Measurements from ENCODE around the gene SVOP.

Gene SVOP

DNA sequence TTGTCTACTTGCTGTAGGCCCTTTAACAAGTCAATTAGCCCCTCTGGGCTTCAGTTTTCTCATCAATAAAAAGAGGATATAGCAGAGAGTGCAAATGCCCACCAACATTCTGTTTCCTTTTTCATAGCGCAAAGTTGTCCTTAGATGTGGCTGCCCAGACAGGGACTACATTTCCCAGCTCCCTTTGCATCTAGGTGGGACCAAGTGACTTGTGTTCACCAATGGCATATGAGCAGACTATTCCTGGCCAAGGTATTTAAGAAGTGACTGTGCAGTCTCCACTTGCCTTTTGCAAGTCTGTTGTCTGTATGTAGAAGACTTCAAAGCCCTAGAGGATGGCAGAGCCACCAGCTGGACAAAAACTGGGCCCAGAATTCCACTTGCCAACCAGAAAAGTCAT, 81.3 kb downstream of the SVOP start:
- no peak for DNase-seq

- DNase-seq, result no peak
Measured at GRCh38 chr12:108938247-108938924, 82.5 kb downstream of the SVOP start.

- DNase-seq, result no peak
Measured at GRCh38 chr12:108935159-108935763, 85.6 kb downstream of the SVOP start.

DNA sequence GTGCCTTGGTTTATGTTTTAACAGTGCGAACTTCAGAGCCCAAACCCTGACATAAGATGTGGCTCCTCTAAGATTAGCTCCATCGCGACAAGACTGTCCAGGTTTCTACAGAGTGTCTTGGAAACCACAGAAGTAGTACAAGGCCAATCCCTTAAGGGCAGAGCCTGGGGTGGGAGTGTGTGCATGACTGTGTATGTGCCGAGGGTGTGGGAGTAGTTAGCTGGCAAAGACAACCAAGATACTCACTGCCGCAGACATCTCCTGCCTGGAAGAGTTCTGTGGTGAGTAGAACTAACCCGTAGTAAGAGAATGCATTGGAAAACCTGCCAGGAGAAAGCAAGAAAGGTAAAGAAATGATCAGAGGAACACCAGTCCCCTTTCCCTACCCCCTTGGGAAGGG, 86.9 kb downstream of the SVOP start:
- peak in 5 of 56 donors; percentile 1 to 24 (median 6) for DNase-seq

DNA sequence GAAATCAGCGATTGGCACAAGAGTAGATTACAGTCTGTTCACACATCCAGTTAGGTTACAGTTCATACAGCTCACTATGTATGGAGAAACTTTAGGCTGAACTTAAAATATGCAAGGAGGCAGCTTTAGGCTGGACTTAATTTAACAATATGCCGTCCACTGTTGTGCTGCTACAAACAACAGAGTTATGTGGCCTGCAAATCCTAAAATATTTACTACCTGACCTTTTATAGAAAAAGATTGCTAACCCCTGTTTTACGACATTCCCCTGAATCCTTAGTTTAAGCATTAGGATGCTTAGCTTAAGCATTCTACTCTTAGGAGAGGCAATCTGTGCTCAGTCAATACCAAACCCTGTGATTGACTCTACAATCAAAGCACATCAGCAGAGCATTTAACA, 90.1 kb downstream of the SVOP start:
- DNase-seq, result no peak

DNA sequence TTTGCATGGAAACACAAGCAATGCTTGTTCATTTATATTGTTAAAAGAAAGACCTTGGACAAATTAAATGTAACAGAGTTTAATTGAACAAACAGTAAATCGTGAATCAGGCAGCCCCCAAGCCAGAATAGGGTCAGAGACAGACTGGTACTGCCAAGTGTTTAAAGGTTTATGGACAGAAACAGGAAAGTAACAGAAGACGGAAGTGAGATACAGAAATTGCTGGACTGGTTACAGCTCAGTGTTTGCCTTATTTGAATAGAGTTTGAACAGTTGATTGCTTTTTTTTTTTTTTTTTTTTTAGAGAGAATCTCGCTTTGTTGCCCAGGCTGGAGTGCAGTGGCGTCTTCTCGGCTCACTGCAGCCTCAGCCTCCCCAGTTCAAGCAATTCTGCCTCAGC, 90.7 kb downstream of the SVOP start:
- DNase-seq, result no peak

- DNase-seq, result no peak
Measured at GRCh38 chr12:108928695-108929094, 92.2 kb downstream of the SVOP start.

- no peak for DNase-seq
Measured at GRCh38 chr12:108922918-108923317, 98.0 kb downstream of the SVOP start.

DNA sequence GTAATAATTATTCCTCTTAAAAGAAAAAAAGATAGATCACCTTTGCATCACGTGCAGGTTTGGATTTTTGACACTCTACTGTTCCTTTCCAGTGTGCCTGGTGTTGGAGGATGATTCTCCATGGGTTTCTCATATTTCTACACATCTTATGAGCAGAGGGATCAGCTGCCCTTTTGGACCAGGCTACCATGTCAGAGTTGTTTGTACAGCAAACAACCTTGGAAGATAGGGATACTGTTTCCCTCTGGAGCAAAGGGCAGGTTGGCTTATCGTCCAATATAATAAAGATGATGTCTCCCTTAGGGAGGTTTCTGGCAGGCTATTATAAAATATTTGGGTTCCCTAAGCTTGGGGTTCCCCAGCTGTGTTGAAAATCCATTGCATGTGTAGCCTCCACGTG, 98.9 kb downstream of the SVOP start:
- no peak for DNase-seq

DNA sequence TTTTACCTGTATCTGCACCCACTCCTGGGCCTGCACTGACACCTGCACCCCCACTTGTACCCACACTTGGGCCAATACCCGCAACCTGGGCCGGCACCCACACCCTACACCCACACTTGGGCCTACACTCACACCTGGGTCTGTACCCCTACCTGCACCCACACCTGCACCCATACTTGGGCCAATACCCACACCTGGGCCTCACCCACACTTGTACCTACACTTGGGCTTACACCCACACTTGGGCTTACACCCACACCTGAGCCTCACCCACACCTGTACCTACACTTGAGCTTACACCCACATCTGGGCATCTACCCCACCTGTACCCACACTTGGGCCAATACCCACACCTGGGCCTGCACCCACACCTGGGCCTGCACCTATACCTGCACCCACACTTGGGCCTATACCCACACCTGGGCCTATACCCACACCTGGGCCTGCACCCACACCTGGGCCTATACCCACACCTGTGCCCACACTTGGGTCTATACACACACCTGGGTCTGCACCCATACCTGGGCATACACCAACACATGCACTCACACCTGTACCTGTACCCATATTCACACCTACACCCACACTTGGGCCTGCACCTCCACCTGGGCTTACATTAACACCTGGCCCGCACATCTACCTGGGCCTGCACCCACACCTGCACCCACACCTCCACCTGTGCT, 101.8 kb downstream of the SVOP start:
- DNase-seq, result no peak

GRCh38 chr12:108918206-108918605, 102.7 kb downstream of the SVOP start:
- DNase-seq, result no peak

DNA sequence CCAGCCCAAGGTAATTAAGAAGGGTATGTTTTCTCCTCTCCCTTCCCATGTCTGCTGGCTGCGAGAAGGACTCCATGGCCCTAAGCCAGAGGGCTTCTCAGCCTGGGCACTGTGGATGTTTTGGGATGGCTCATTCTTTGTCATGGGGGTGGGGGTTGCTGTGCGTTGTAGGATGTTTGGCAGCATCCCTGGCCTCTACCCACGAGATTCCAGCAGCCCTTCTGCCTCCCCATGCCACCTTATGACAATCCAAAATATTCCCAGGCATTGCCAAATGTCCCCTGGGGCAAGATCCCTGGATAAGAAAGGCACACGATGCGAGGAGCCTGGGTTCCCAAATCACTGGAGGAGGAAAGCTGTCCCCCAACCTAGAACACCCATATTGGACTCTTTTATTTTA, 104.5 kb downstream of the SVOP start:
- DNase-seq, result no peak

GRCh38 chr12:108915632-108916133, 105.2 kb downstream of the SVOP start:
- DNase-seq, result no peak

DNA sequence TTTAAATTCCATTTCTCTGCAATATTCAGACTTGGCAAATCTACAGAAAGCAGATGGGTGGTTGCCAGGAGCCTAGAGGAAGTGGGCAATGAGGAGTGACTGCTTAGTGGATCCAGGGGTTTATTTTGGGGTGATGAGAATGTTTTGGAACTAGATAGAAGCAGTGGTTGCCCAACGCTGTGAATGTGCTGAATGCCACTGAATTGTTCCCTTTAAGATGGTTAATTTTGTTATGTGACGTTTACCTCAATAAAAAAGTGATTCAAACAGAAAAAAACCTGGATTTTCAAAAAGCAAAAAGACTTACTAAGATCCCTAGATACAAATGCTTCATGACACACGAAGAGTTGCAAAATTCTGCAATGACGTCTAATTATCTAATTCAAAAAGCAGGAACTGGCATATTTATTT, 106.7 kb downstream of the SVOP start:
- DNase-seq, result peak in 5 of 56 donors; percentile 4 to 25 (median 10)

DNA sequence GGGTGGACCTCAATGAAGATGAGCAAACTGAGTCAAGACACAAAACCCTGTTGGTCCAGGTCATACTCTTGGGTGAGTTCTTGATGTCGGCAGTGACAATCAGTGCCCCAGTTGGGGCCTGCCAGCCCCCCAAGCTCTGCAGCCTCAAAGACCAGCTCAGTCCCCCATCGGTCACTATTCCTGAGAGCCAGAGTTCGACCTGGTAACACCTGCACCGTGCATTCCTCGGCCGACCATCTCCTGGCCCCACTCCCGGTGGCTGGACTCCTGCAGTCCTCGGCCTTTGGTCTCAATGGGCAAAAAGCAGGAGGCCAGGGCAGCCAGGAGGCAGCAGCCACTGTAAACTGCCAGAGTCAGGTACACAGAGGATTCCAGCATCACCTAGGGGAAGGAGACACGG, 108.5 kb downstream of the SVOP start:
- DNase-seq, result no peak

DNA sequence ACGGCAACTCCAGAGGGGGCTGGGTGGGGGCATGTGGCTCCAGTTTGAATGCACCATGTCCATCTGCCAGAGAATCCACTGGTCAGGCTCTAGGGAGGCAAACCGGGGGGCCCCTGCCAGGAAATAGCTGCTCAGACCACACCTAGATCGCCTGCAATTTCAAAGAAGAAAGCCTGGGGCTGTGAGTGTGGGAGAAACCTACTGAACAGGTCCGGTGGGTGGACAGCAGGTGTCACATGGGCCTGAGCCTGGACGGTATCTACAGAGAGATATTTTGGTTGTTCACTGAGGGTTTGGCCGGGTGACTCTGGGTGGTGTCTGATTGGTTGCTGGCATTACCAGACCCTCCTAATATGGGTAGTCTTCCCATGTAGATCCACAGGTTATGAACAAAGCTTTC, 109.0 kb downstream of the SVOP start:
- no peak for DNase-seq

- peak in 1 of 56 donors; percentile 4 for DNase-seq
Measured at GRCh38 chr12:108910336-108910735, 110.5 kb downstream of the SVOP start.

DNA sequence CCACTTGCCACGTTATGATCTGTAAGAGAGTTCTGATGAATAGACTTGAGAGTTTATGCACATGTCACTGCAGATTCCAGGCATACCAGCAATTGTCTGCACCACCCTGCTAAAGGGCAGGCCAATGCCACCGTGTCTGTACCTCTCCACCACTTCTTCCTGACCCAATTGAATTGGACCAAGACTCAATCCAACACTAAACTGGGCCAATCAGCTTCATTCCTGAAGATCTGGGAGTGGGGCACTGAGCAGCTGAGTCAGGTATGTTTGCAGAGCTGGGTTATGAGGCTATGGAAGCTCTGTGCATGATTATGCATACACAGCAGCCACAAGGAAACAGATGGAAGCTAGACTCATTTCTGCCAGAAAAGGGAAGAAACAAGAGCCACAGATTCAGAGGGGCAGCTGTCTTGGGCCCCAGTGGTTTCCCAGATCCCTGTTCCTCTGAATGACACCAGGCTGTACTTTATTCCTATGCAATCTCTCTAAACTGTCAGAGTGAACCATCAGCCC, 113.0 kb downstream of the SVOP start:
- peak in 5 of 56 donors; percentile 3 to 23 (median 11) for DNase-seq

DNA sequence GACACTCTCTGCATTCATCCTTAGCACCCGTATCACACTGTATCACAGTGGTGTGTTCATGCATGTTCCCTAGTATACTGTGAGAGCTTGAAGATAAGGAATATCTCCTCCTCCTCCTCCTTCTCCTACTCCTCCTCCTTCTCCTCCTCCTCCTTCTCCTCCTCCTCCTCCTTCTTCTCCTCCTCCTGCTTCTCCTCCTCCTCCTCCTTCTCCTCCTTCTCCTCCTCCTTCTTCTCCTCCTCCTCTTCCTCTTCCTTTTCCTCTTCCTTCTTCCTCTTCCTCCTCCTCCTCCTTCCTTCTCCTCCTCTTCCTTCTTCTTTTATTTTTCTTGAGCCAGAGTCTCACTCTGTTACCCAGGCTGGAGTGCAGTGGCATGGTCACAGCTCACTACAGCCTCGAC, 113.9 kb downstream of the SVOP start:
- DNase-seq, result no peak

DNA sequence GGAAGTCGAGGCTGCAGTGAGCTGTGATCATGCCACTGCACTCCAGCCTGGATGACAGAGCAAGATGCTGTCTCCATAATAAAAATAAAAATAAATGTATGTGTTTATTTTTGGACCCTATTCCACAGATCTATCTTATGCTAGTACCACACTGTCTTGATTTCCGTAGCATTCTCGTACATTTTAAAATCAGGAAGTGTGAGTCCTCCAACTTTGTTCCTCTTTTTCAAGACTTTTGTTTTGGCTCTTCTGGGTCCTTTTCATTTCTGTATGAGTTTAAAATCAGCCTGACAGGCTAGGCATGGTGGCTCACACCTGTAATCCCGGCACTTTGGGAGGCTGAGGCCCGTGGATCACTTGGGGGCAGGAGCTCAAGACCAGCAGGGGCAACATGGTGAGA, 115.1 kb downstream of the SVOP start:
- DNase-seq, result no peak

DNA sequence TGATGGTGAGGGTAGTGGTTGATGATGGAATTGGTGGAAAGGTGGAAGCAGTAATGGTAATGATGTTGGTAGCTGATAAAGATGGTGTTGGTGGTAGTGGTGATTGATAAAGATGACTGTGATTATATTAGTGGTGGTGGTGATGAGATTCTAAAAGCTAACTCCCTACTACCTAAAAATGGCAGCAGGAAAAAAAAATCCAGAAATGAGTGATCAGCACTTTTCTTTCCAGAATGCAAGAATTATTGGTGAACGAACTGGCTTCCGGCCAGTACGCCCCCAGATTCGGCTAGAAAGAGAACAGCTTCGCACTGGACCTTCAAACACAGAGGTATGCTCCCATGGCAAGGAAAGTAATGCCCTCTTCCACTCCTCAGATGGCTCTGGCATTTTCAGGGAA, 121.7 kb downstream of the SVOP start:
- no peak for DNase-seq

DNA sequence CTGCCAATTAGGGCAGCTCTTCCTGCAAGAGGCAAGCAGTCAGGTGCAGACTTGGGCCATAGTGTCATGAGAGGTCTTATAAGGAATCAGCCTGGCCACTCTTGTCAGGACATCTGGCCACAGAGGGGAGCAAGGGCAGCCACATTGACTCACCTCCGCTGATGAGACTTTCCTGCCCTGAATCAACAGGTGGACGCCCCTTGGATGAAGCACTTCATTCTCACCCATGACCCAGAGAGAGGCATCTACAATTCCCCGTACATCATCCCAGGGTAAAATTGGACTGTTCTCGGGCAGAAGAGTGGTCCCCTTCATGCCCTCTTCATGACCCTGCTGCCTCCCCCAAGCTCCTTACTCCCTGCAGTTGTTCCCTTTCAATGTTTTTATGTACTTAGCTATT, 124.1 kb downstream of the SVOP start:
- no peak for DNase-seq
